NCI-H1417 treated with DMSO at 0.1 percent for 48 hours (cell line): Measurements from ENCODE around the gene OSM.
"Not testable (repeated sequence)": the region's sequence is repeated elsewhere in the genome, so short reads cannot be mapped to it uniquely, and the experiment has no call there.

Experiments
- DNase-seq: peaks from one replicate; lab custom pipeline; 2025; lab: John Stamatoyannopoulos, UW

OSM gene

GRCh38 chr22:30226192-30226832 lies 40.3 kb downstream of the OSM start:
- DNase-seq: no peak

GRCh38 chr22:30225220-30225927 lies 41.3 kb downstream of the OSM start:
- DNase-seq: no peak

- DNase-seq: no peak
Measured at GRCh38 chr22:30224161-30224857, 42.3 kb downstream of the OSM start.

GRCh38 chr22:30223303-30223702 lies 43.3 kb downstream of the OSM start:
- DNase-seq: no peak

- DNase-seq: no peak
Measured at GRCh38 chr22:30222321-30222720, 44.3 kb downstream of the OSM start.

- no peak for DNase-seq
Measured at GRCh38 chr22:30221121-30221992, 45.3 kb downstream of the OSM start.

GRCh38 chr22:30220338-30221012 lies 46.2 kb downstream of the OSM start:
- DNase-seq: no peak

GRCh38 chr22:30219668-30220278 lies 46.9 kb downstream of the OSM start:
- DNase-seq: no peak

GRCh38 chr22:30219049-30219654 lies 47.5 kb downstream of the OSM start:
- DNase-seq: no peak

- DNase-seq: no peak
Measured at GRCh38 chr22:30217698-30218560, 48.7 kb downstream of the OSM start.

GRCh38 chr22:30216710-30217109 lies 49.9 kb downstream of the OSM start:
- no peak for DNase-seq

- DNase-seq: not testable (repeated sequence)
Measured at GRCh38 chr22:30216272-30216671, 50.4 kb downstream of the OSM start.

GRCh38 chr22:30214703-30215407 lies 51.8 kb downstream of the OSM start:
- no peak for DNase-seq

GRCh38 chr22:30212996-30213441 lies 53.6 kb downstream of the OSM start:
- DNase-seq: no peak
